ENCODE results near the gene AFM.

GRCh38 chr4:73479323-73479722, 2.2 kb upstream of the AFM start:
- TF ChIP-seq CTCF (IDR thresholded peaks at IDR 0.05; ENCODE audit: poor library complexity, severe bottlenecking) (no peak), EZH2 (IDR thresholded peaks at IDR 0.05; ENCODE audit: borderline replicate concordance, insufficient read depth, low read length, poor library complexity, severe bottlenecking) (no peak), POLR2AphosphoS5 (IDR thresholded peaks at IDR 0.05) (no peak)
- TF ChIP-seq, protein P1, sequence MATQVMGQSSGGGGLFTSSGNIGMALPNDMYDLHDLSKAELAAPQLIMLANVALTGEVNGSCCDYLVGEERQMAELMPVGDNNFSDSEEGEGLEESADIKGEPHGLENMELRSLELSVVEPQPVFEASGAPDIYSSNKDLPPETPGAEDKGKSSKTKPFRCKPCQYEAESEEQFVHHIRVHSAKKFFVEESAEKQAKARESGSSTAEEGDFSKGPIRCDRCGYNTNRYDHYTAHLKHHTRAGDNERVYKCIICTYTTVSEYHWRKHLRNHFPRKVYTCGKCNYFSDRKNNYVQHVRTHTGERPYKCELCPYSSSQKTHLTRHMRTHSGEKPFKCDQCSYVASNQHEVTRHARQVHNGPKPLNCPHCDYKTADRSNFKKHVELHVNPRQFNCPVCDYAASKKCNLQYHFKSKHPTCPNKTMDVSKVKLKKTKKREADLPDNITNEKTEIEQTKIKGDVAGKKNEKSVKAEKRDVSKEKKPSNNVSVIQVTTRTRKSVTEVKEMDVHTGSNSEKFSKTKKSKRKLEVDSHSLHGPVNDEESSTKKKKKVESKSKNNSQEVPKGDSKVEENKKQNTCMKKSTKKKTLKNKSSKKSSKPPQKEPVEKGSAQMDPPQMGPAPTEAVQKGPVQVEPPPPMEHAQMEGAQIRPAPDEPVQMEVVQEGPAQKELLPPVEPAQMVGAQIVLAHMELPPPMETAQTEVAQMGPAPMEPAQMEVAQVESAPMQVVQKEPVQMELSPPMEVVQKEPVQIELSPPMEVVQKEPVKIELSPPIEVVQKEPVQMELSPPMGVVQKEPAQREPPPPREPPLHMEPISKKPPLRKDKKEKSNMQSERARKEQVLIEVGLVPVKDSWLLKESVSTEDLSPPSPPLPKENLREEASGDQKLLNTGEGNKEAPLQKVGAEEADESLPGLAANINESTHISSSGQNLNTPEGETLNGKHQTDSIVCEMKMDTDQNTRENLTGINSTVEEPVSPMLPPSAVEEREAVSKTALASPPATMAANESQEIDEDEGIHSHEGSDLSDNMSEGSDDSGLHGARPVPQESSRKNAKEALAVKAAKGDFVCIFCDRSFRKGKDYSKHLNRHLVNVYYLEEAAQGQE (IDR thresholded peaks at IDR 0.05; ENCODE audit: borderline replicate concordance): no peak
